ENCODE results near the gene RADIL. TPM values are rescaled to one million over a fixed set of nuclear protein-coding genes. Genes with fewer than 3 reads are reported as not detected.

RADIL gene
- polyA plus RNA-seq, 1 donor (not counting 4 experiments of a cell fraction or from before 2014, with no cell fraction given) = not detected

GRCh38 chr7:4873071-4873944 lies 10.2 kb downstream of the RADIL start:
- no peak overlapping the region for H3K4me3 ChIP-seq (ENCODE audit: control insufficient read depth in 2 of 3, extremely low read depth in 1 of 3, insufficient read depth in 2 of 3, low read depth in 1 of 3, low read length in 3 of 3)
- H3K4me2 ChIP-seq (ENCODE audit: control insufficient read depth, extremely low read depth, insufficient read depth, low read depth, low read length) = no peak overlapping the region
- TF ChIP-seq EZH2 (IDR thresholded peaks at IDR 0.05; ENCODE audit: low read length) (no peak), CTCF (optimal IDR thresholded peaks at IDR 0.05 in 1 of 3, IDR thresholded peaks at IDR 0.05 in 1 of 3, conservative IDR thresholded peaks at IDR 0.05 in 1 of 3; ENCODE audit: extremely low read depth in 1 of 3, insufficient read depth in 2 of 3, low read length in 3 of 3) (no peak)
- H3K79me2 ChIP-seq (ENCODE audit: control insufficient read depth, insufficient read depth, low read length) = no peaks in the 10 kb centered on the region
- DNase-seq (ENCODE audit: low read depth, low spot score) = no peak
- FAIRE-seq = no peak
- no peak overlapping the region for H3K27ac ChIP-seq (ENCODE audit: control insufficient read depth, insufficient read depth, low read length)
- dilution Hi-C loops (cut with MboI; ENCODE audit: extremely low pct_ligation_motif_present, low sequenced_read_pairs) = no loop called here
- no peak overlapping the region for H3K9ac ChIP-seq (ENCODE audit: control insufficient read depth, extremely low read depth, insufficient read depth, low read length)
- no peaks in the 10 kb centered on the region for H3K27me3 ChIP-seq (ENCODE audit: control insufficient read depth, extremely low read depth, insufficient read depth, low read length)
- no peaks in the 10 kb centered on the region for H4K20me1 ChIP-seq (ENCODE audit: control insufficient read depth, extremely low read depth, insufficient read depth, low read length)
- H3K4me1 ChIP-seq (ENCODE audit: control insufficient read depth, extremely low read depth, insufficient read depth, low read length) = no peaks in the 10 kb centered on the region
- no peaks in the 10 kb centered on the region for H3K9me1 ChIP-seq (ENCODE audit: control insufficient read depth, extremely low read depth, insufficient read depth, low read length)
- H3K36me3 ChIP-seq (ENCODE audit: control insufficient read depth in 2 of 2, extremely low read depth in 1 of 2, insufficient read depth in 2 of 2, low read length in 2 of 2) = no peaks in the 10 kb centered on the region
- no peaks in the 10 kb centered on the region for H3K9me3 ChIP-seq (ENCODE audit: control insufficient read depth, low read depth, low read length)
- no peak overlapping the region for H2AFZ ChIP-seq (ENCODE audit: control insufficient read depth, low read length)

GRCh38 chr7:4871930-4872675 lies 11.4 kb downstream of the RADIL start:
- no peaks in the 10 kb centered on the region for H3K36me3 ChIP-seq (ENCODE audit: control insufficient read depth in 2 of 2, extremely low read depth in 1 of 2, insufficient read depth in 2 of 2, low read length in 2 of 2)
- FAIRE-seq (no peak), DNase-seq (ENCODE audit: low read depth, low spot score) (no peak)
- no peak overlapping the region for H3K9ac ChIP-seq (ENCODE audit: control insufficient read depth, extremely low read depth, insufficient read depth, low read length)
- no peaks in the 10 kb centered on the region for H3K79me2 ChIP-seq (ENCODE audit: control insufficient read depth, insufficient read depth, low read length)
- no peaks in the 10 kb centered on the region for H4K20me1 ChIP-seq (ENCODE audit: control insufficient read depth, extremely low read depth, insufficient read depth, low read length)
- TF ChIP-seq CTCF (optimal IDR thresholded peaks at IDR 0.05 in 1 of 3, IDR thresholded peaks at IDR 0.05 in 1 of 3, conservative IDR thresholded peaks at IDR 0.05 in 1 of 3; ENCODE audit: extremely low read depth in 1 of 3, insufficient read depth in 2 of 3, low read length in 3 of 3) (no peak), EZH2 (IDR thresholded peaks at IDR 0.05; ENCODE audit: low read length) (no peak)
- H3K27ac ChIP-seq (ENCODE audit: control insufficient read depth, insufficient read depth, low read length) = no peak overlapping the region
- H3K4me2 ChIP-seq (ENCODE audit: control insufficient read depth, extremely low read depth, insufficient read depth, low read depth, low read length) = no peak overlapping the region
- H3K9me3 ChIP-seq (ENCODE audit: control insufficient read depth, low read depth, low read length) = no peaks in the 10 kb centered on the region
- H3K9me1 ChIP-seq (ENCODE audit: control insufficient read depth, extremely low read depth, insufficient read depth, low read length) = no peaks in the 10 kb centered on the region
- dilution Hi-C loops (cut with MboI; ENCODE audit: extremely low pct_ligation_motif_present, low sequenced_read_pairs) = no loop called here
- no peak overlapping the region for H2AFZ ChIP-seq (ENCODE audit: control insufficient read depth, low read length)
- no peaks in the 10 kb centered on the region for H3K27me3 ChIP-seq (ENCODE audit: control insufficient read depth, extremely low read depth, insufficient read depth, low read length)
- H3K4me3 ChIP-seq (ENCODE audit: control insufficient read depth in 2 of 3, extremely low read depth in 1 of 3, insufficient read depth in 2 of 3, low read depth in 1 of 3, low read length in 3 of 3) = no peak overlapping the region
- H3K4me1 ChIP-seq (ENCODE audit: control insufficient read depth, extremely low read depth, insufficient read depth, low read length) = no peaks in the 10 kb centered on the region

All from keratinocyte (primary cell).